H54 (cell line): ENCODE measurements around the gene RASAL3.

Experiments
- DNase-seq: peaks from one replicate; pipeline ENCODE4 v3.0.0; 2011; ENCODE audit warnings: low spot score, mixed read lengths; ENCODE audit not compliant: insufficient read length
- FAIRE-seq: peaks from 3 replicates; lab custom pipeline; 2011; peaks lifted over from hg19 to GRCh38; lab: Jason Lieb, UNC
- POLR2A ChIP-seq: IDR thresholded peaks from 2 replicates; pipeline ENCODE4 v1.6.1; 2011; ENCODE audit warnings: low read depth, mild to moderate bottlenecking, low read length

Gene RASAL3

GRCh38 chr19:15438577-15438976 is 25.8 kb downstream of the RASAL3 start:
- no peak for FAIRE-seq
- no peak for TF ChIP-seq POLR2A
- DNase-seq, result no peak

- FAIRE-seq (no peak), DNase-seq (no peak)
- TF ChIP-seq POLR2A, result no peak
Observed at GRCh38 chr19:15438124-15438496, 26.2 kb downstream of the RASAL3 start.

GRCh38 chr19:15437355-15438123 is 26.8 kb downstream of the RASAL3 start:
- DNase-seq (no peak), FAIRE-seq (no peak)
- TF ChIP-seq POLR2A, result no peak

- DNase-seq (no peak), FAIRE-seq (no peak)
- TF ChIP-seq POLR2A, result no peak
Observed at GRCh38 chr19:15436826-15437110, 27.6 kb downstream of the RASAL3 start.

GRCh38 chr19:15436012-15436825 is 28.1 kb downstream of the RASAL3 start:
- no peak for FAIRE-seq
- TF ChIP-seq POLR2A, result no peak
- DNase-seq, result no peak

GRCh38 chr19:15433519-15434069 is 30.8 kb downstream of the RASAL3 start:
- FAIRE-seq, result no peak
- no peak for TF ChIP-seq POLR2A
- DNase-seq, result peak; percentile 83

GRCh38 chr19:15432629-15433518 is 31.5 kb downstream of the RASAL3 start:
- peak; percentile 97 for DNase-seq
- TF ChIP-seq POLR2A, result peak; percentile 58; the same call in 1 of the 2 replicates
- no peak for FAIRE-seq

- FAIRE-seq (no peak), DNase-seq (no peak)
- TF ChIP-seq POLR2A, result no peak
Observed at GRCh38 chr19:15432018-15432494, 32.3 kb downstream of the RASAL3 start.

GRCh38 chr19:15431396-15432017 is 32.8 kb downstream of the RASAL3 start:
- FAIRE-seq (no peak), DNase-seq (no peak)
- no peak for TF ChIP-seq POLR2A

GRCh38 chr19:15430526-15431120 is 33.7 kb downstream of the RASAL3 start:
- TF ChIP-seq POLR2A, result no peak
- DNase-seq (no peak), FAIRE-seq (no peak)

GRCh38 chr19:15429825-15430467 is 34.4 kb downstream of the RASAL3 start:
- DNase-seq (no peak), FAIRE-seq (no peak)
- TF ChIP-seq POLR2A, result no peak
